ENCODE data around the gene SPC24. TPM values are rescaled to one million over a fixed set of nuclear protein-coding genes. Genes with fewer than 3 reads are reported as not detected.

SPC24 gene
- total and polyA plus RNA-seq, 2 of the 4 experiments (the other 2 are of a cell fraction): 12.2 to 97.5 TPM

DNA sequence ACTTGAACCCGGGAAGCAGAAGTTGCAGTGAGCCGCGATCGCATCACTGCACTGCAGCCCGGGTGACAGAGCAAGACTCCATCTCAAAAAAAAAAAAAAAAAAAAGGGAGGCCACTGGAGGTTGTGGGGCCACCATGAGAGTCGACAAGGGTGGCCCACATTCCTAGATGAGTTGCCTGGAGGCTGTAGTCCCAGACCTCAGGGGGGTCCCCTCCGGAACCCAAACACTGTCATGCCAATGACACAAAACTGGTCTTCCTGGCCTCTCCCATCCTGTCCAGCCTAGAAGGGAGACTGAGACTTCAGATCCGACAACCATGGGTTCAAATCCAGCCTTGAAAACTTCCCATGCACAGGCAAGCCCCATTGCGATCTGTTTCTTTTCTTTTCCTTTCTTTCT lies 14.7 kb downstream of the SPC24 start:
- Histone ChIP-seq H3K14ac (replicated peaks; ENCODE audit: low read depth, low read length) (no peak overlapping the region; the same call in 1 of the 2 replicates), H2AK5ac (ENCODE audit: low read depth, low read length) (peak overlapping the region; percentile 93), H2AFZ (replicated peaks; ENCODE audit: low read length, poor library complexity) (no peak overlapping the region), H2AK9ac (replicated peaks; ENCODE audit: low read depth, low read length, poor library complexity) (peak overlapping the region; percentile 85), H2BK120ac (ENCODE audit: low read depth, low read length) (peak overlapping the region; percentile 98), H3K18ac (ENCODE audit: low read depth, low read length) (no peak overlapping the region; the same call in 1 of the 2 replicates), H3K9ac (ENCODE audit: low read depth, low read length) (no peak overlapping the region), H3K27ac (ENCODE audit: insufficient read depth, low read length) (peak overlapping the region; percentile 11; the same call in 1 of the 2 replicates), H3K79me1 (ENCODE audit: low read depth in 1 of 2, low read length in 2 of 2) (peaks cover 11 to 52% of the 10 kb centered on the region in 2 experiments; a peak in 3 of 4 replicates), H4K8ac (ENCODE audit: low read depth in 2 of 2, low read length in 2 of 2) (peak overlapping the region in 1 of 2 experiments; percentile 78; a peak in 1 of 4 replicates), H3K4me3 (ENCODE audit: insufficient read depth, low read depth, low read length) (no peak overlapping the region), H2BK5ac (ENCODE audit: low read depth, low read length, poor library complexity, severe bottlenecking) (peak overlapping the region; percentile 25), H3K56ac (ENCODE audit: extremely low read depth, insufficient read depth, low read length) (no peak overlapping the region; the same call in 1 of the 2 replicates), H3K23ac (ENCODE audit: low read depth, low read length) (no peak overlapping the region), H2BK15ac (ENCODE audit: low read depth, low read length) (no peak overlapping the region; the same call in 2 of the 3 replicates), H3K9me3 (ENCODE audit: control insufficient read depth, insufficient read depth, low read length) (peaks cover 4% of the 10 kb centered on the region; the same call in 1 of the 2 replicates), H4K5ac (ENCODE audit: low read depth, low read length) (no peak overlapping the region), H2BK20ac (ENCODE audit: low read depth, low read length) (peak overlapping the region; percentile 84), H3K4ac (ENCODE audit: low read depth, low read length) (peak overlapping the region; percentile 80), H3K4me1 (ENCODE audit: control insufficient read depth, insufficient read depth, low read length) (peaks cover 46% of the 10 kb centered on the region), H3K27me3 (ENCODE audit: control insufficient read depth, insufficient read depth, low read length) (no peaks in the 10 kb centered on the region), H3K36me3 (ENCODE audit: control insufficient read depth, insufficient read depth, low read length) (no peaks in the 10 kb centered on the region; the same call in 1 of the 2 replicates), H4K20me1 (ENCODE audit: insufficient read depth, low read length) (no peaks in the 10 kb centered on the region; the same call in 1 of the 2 replicates), H4K91ac (ENCODE audit: insufficient read depth, low read depth, low read length) (peak overlapping the region; percentile 82), H3K4me2 (ENCODE audit: low read depth, low read length) (no peak overlapping the region), H3K9me1 (ENCODE audit: insufficient read depth, low read length) (peaks cover 23% of the 10 kb centered on the region)
- TF ChIP-seq POLR2A (IDR thresholded peaks at IDR 0.05; ENCODE audit: low read depth, low read length) (no peak), RCOR1 (IDR thresholded peaks at IDR 0.05; ENCODE audit: insufficient replicate concordance, low read length) (no peak), FOS (IDR thresholded peaks at IDR 0.05; ENCODE audit: low read depth, low read length) (no peak), SMC3 (IDR thresholded peaks at IDR 0.05; ENCODE audit: low read depth, low read length) (no peak), MAZ (IDR thresholded peaks at IDR 0.05; ENCODE audit: borderline replicate concordance, low read depth, low read length) (no peak), MAFK (IDR thresholded peaks at IDR 0.05; ENCODE audit: low read depth, low read length) (no peak), BHLHE40 (IDR thresholded peaks at IDR 0.05; ENCODE audit: low read depth, low read length) (no peak)
- TF ChIP-seq, protein P1, sequence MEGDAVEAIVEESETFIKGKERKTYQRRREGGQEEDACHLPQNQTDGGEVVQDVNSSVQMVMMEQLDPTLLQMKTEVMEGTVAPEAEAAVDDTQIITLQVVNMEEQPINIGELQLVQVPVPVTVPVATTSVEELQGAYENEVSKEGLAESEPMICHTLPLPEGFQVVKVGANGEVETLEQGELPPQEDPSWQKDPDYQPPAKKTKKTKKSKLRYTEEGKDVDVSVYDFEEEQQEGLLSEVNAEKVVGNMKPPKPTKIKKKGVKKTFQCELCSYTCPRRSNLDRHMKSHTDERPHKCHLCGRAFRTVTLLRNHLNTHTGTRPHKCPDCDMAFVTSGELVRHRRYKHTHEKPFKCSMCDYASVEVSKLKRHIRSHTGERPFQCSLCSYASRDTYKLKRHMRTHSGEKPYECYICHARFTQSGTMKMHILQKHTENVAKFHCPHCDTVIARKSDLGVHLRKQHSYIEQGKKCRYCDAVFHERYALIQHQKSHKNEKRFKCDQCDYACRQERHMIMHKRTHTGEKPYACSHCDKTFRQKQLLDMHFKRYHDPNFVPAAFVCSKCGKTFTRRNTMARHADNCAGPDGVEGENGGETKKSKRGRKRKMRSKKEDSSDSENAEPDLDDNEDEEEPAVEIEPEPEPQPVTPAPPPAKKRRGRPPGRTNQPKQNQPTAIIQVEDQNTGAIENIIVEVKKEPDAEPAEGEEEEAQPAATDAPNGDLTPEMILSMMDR (conservative IDR thresholded peaks at IDR 0.05; ENCODE audit: low read depth, low read length): no peak
- dilution Hi-C loops (cut with HindIII; ENCODE audit: low sequenced_read_pairs, unreplicated experiment): no loop called here
- no TSS peak for BruUV-seq (replicated peaks)
- no peak for DNase-seq
- ChIA-PET CTCF (no interaction called here), POLR2A (ENCODE audit: unreplicated experiment) (no interaction called here)
- WGBS, 2 experiments (ENCODE audit: extremely low coverage in 2 of 2, insufficient read length in 1 of 2): no CpG with 5 or more reads among the region's 9 CpGs
- in situ Hi-C loops (cut with MboI; ENCODE audit: low sequenced_read_pairs): no loop called here
- ATAC-seq (ENCODE audit: low read depth): no peak
- intact Hi-C loops (cut with micrococcal nuclease): no loop called here
